GM21381 (cell line): Measurements from ENCODE around the gene ZSCAN1.
A peak's percentile ranks its signal among the peaks of the same experiment; 100 is the strongest.
"Not testable (repeated sequence)": the region's sequence is repeated elsewhere in the genome, so short reads cannot be mapped to it uniquely, and the experiment has no call there.

ENCODE experiments used
- ATAC-seq: cut with Tn5 transposase; IDR thresholded peaks from one replicate; pipeline ENCODE4 v1.9.1; 2021; ENCODE audit warnings: mild to moderate bottlenecking, moderate library complexity; ENCODE audit not compliant: unreplicated experiment

The ZSCAN1 gene

GRCh38 chr19:58033741-58034476 is at the start of gene ZSCAN1:
ZSCAN1 (plus strand) TSS chr19:58034025; CDS start chr19:58037837, 3,812 bp downstream.
- ATAC-seq = no peak

GRCh38 chr19:57992841-57993240 is 41.0 kb upstream of the ZSCAN1 start:
- ATAC-seq = no peak

GRCh38 chr19:58000677-58001076 is 33.1 kb upstream of the ZSCAN1 start:
- no peak for ATAC-seq

- peak; percentile 9 for ATAC-seq
These were observed 31.9 kb upstream of the ZSCAN1 start for GRCh38 chr19:58001895-58002369.

- ATAC-seq = peak; percentile 97
These were observed 31.2 kb upstream of the ZSCAN1 start, which contains the start of gene ZNF606 for GRCh38 chr19:58002384-58003173. ZNF606 (minus strand) TSS chr19:58002820; CDS start chr19:58001319, 1,501 bp downstream.

- no peak for ATAC-seq
These were observed 30.5 kb upstream of the ZSCAN1 start for GRCh38 chr19:58003174-58003828.

GRCh38 chr19:58007285-58007684 is 26.5 kb upstream of the ZSCAN1 start:
- no peak for ATAC-seq

- ATAC-seq = not testable (repeated sequence)
These were observed 24.9 kb upstream of the ZSCAN1 start for GRCh38 chr19:58008877-58009276.

GRCh38 chr19:58009301-58009665 is 24.5 kb upstream of the ZSCAN1 start:
- no peak for ATAC-seq

- ATAC-seq = peak; percentile 73
These were observed 24.0 kb upstream of the ZSCAN1 start for GRCh38 chr19:58009666-58010301.

- ATAC-seq = no peak
These were observed 23.3 kb upstream of the ZSCAN1 start for GRCh38 chr19:58010507-58010906.

- no peak for ATAC-seq
These were observed 19.7 kb upstream of the ZSCAN1 start for GRCh38 chr19:58014141-58014540.

GRCh38 chr19:58020129-58020528 is 13.7 kb upstream of the ZSCAN1 start:
- no peak for ATAC-seq

- ATAC-seq = no peak
These were observed 12.1 kb upstream of the ZSCAN1 start for GRCh38 chr19:58021541-58022282.

GRCh38 chr19:58022283-58022660 is 11.6 kb upstream of the ZSCAN1 start:
- ATAC-seq = no peak

- ATAC-seq = no peak
These were observed 9.2 kb upstream of the ZSCAN1 start for GRCh38 chr19:58024661-58025060.

- no peak for ATAC-seq
These were observed 610 bp downstream of the ZSCAN1 start for GRCh38 chr19:58034477-58034793.

GRCh38 chr19:58035863-58036262 is 2.0 kb downstream of the ZSCAN1 start:
- ATAC-seq = no peak

GRCh38 chr19:58037927-58038687 is 4.3 kb downstream of the ZSCAN1 start:
- no peak for ATAC-seq
